ENCODE data around the gene ARHGAP18.

GRCh38 chr6:129694036-129694435 is 15.9 kb downstream of the ARHGAP18 start:
- TF ChIP-seq, protein P1, sequence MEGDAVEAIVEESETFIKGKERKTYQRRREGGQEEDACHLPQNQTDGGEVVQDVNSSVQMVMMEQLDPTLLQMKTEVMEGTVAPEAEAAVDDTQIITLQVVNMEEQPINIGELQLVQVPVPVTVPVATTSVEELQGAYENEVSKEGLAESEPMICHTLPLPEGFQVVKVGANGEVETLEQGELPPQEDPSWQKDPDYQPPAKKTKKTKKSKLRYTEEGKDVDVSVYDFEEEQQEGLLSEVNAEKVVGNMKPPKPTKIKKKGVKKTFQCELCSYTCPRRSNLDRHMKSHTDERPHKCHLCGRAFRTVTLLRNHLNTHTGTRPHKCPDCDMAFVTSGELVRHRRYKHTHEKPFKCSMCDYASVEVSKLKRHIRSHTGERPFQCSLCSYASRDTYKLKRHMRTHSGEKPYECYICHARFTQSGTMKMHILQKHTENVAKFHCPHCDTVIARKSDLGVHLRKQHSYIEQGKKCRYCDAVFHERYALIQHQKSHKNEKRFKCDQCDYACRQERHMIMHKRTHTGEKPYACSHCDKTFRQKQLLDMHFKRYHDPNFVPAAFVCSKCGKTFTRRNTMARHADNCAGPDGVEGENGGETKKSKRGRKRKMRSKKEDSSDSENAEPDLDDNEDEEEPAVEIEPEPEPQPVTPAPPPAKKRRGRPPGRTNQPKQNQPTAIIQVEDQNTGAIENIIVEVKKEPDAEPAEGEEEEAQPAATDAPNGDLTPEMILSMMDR (IDR thresholded peaks at IDR 0.05), result no peak
- no peak for TF ChIP-seq POLR2A (IDR thresholded peaks at IDR 0.05)

Measured in testis (tissue), 2 donors.